Naive thymus-derived CD4-positive, alpha-beta T cell (primary cell): Measurements from ENCODE around the gene HID1. TPM values are rescaled to one million over a fixed set of nuclear protein-coding genes. Genes with fewer than 3 reads are reported as not detected.

ENCODE experiments used
- ATAC-seq: fragments of 150-1000 bp; cut with Tn5 transposase; 2 replicates; pipeline ENCODE4 v1.10.0; 2021; ENCODE audit warnings: mild to moderate bottlenecking, moderate library complexity
- CTCF ChIA-PET: fragments of 350-600 bp; sonication (Branson Sonifier 250); formaldehyde crosslinking; loops from one replicate; lab custom pipeline; 2021; ENCODE audit warnings: antibody characterized with exemption; lab: Charles Lee
- POLR2A ChIA-PET: fragments of 350-600 bp; sonication (Branson Sonifier 250); formaldehyde crosslinking; loops from one replicate; lab custom pipeline; 2021; ENCODE audit warnings: antibody characterized with exemption, inconsistent platforms; lab: Charles Lee
- DNase-seq, 9 donors: peaks; one replicate each; pipeline versions ENCODE4 v3.0.0 to v3.0.0-alpha.2; 2020 to 2022; ENCODE audit warnings: mixed read lengths in 1 of 9
- H3K27ac ChIP-seq: one replicate; pipeline ENCODE4 v1.7.0; 2013; ENCODE audit warnings: mild to moderate bottlenecking, low read depth, low read length, moderate library complexity
- H3K27me3 ChIP-seq, 2 donors: one replicate each; pipeline ENCODE4 v1.7.0; 2013; ENCODE audit warnings: low read length in 2 of 2, mild to moderate bottlenecking in 2 of 2, moderate library complexity in 2 of 2; ENCODE audit not compliant: control insufficient read depth in 2 of 2, insufficient read depth in 2 of 2
- H3K36me3 ChIP-seq, 3 experiments: 1 replicate in 2 of 3; 2 replicates in 1 of 3; pipeline ENCODE4 v1.7.0; 2013; ENCODE audit warnings: low read length in 3 of 3, mild to moderate bottlenecking in 3 of 3, moderate library complexity in 1 of 3; ENCODE audit not compliant: insufficient read depth in 3 of 3, control insufficient read depth in 2 of 3
- H3K4me1 ChIP-seq, 2 donors: one replicate each; pipeline ENCODE4 v1.7.0; 2013; ENCODE audit warnings: low read length in 2 of 2, mild to moderate bottlenecking in 2 of 2, moderate library complexity in 1 of 2; ENCODE audit not compliant: control insufficient read depth in 2 of 2, insufficient read depth in 2 of 2
- H3K4me3 ChIP-seq: 2 replicates; pipeline ENCODE4 v1.7.0; 2013; ENCODE audit warnings: mild to moderate bottlenecking, low read length
- H3K9me3 ChIP-seq, 3 experiments: 1 replicate in 2 of 3; 2 replicates in 1 of 3; pipeline ENCODE4 v1.7.0; 2013; ENCODE audit warnings: low read length in 3 of 3; ENCODE audit not compliant: control insufficient read depth in 2 of 3
- H3K27ac Mint-ChIP-seq, 9 donors: one replicate each; pipeline ENCODE4 v1.8.0; 2020 to 2022; ENCODE audit warnings: mixed read lengths in 9 of 9, mild to moderate bottlenecking in 8 of 9, moderate library complexity in 5 of 9, inconsistent platforms in 2 of 9
- H3K27me3 Mint-ChIP-seq, 5 donors: one replicate each; pipeline ENCODE4 v1.8.0; 2021 to 2022; ENCODE audit warnings: mixed read lengths in 5 of 5, mild to moderate bottlenecking in 1 of 5
- H3K36me3 Mint-ChIP-seq, 5 donors: one replicate each; pipeline ENCODE4 v1.8.0; 2020 to 2022; ENCODE audit warnings: mixed read lengths in 5 of 5, mild to moderate bottlenecking in 3 of 5, inconsistent platforms in 1 of 5
- H3K4me1 Mint-ChIP-seq, 7 donors: one replicate each; pipeline ENCODE4 v1.8.0; 2020 to 2022; ENCODE audit warnings: mixed read lengths in 7 of 7, mild to moderate bottlenecking in 3 of 7, inconsistent platforms in 1 of 7
- H3K4me3 Mint-ChIP-seq, 10 donors: one replicate each; pipeline ENCODE4 v1.8.0; 2020 to 2022; ENCODE audit warnings: mild to moderate bottlenecking in 10 of 10, mixed read lengths in 10 of 10, moderate library complexity in 6 of 10, inconsistent platforms in 2 of 10
- H3K9me3 Mint-ChIP-seq, 11 donors: one replicate each; pipeline ENCODE4 v1.8.0; 2020 to 2022; ENCODE audit warnings: mixed read lengths in 11 of 11, mild to moderate bottlenecking in 4 of 11, inconsistent platforms in 1 of 11, moderate library complexity in 1 of 11
- intact Hi-C, 2 donors: fragments of 100-400 bp; cut with micrococcal nuclease; formaldehyde crosslinking; loops; one replicate each; pipeline ENCODE4 v1.15.1; 2023
- polyA plus RNA-seq, 2 donors: library from polyadenylated mRNA; unstranded; fragments of 300-500 nt; fragmentation: Illumina TruSeq; gene quantifications; one replicate each; pipeline ENCODE4 v1.2.3, GENCODE V29; 2021
- total RNA-seq, 6 experiments: library from RNA in 5 of 6; stranded (reverse) in 5 of 6; gene quantifications; 1 replicate in 5 of 6; 2 replicates in 1 of 6; pipeline ENCODE4 v1.2.3 and lab custom pipeline; 2021 to 2026

HID1 gene
- total and polyA plus RNA-seq, 7 experiments from 2014 or later, result 0.60 to 25.2 (median 11.7) TPM

DNA sequence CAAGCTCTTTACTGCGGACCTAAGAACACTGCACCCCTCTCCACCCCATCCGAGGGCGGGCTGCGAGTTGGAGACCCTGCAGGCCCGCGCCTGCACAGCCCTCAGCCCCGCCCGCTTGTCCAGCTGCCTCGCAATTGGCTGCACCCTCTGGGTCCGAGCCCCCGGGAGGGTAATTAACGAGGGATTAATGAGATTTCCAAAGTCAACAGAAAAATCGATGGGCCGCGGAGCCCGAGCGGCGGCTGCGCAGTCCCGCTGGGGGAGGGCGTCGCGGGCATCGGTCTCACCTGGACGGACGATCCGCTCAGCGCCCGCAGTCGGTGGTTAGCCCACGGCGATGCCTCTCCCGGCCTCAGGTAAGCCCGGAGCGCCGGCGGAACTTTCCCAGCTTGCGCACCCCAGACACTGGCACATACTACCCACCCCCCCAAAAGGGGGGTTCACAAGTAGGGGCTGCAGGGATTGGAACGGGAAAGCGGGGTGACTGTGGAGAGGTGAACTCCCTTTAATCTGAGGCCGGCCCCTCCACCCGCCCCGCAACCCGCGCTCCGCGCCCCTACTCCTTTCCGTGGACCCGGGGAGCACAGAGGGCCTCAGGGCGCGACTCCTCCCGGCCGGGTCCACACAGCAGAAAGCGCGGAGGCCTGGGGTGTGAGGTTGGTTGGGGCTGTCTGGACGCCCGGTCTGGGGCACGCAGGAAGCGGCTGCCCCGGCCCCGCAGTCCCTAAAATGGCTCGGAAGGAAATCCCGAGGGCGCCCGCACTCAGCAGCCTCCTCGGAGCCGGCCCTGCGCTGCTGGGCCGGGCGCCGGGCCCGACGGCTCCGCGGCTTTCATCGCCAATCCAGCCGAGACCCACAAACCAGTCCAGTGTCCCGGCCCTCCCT lies 36.7 kb downstream of the HID1 start, which contains the start of gene OTOP3:
Gene OTOP3 (plus strand): TSS at position 314 of the 885 bp plus-strand sequence. CDS start 24 bp downstream, at position 338.
- H3K27me3 ChIP-seq, result peaks cover 0 to 15% of the 10 kb centered on the region in 2 donors
- H3K4me3 ChIP-seq, result no peak within 1 kb of the TSS
- no peak within 1 kb of the TSS for H3K27ac ChIP-seq
- ChIA-PET CTCF (no interaction called here), POLR2A (no interaction called here)
- H3K9me3 ChIP-seq, result no peaks in the 10 kb centered on the region
- Mint-ChIP-seq H3K4me3 (peak within 1 kb of the TSS in 1 of 10 donors; percentile 12), H3K4me1 (peaks cover 0 to 6% (median 0%) of the 10 kb centered on the region in 7 donors), H3K36me3 (peaks cover 0 to 4% (median 0%) of the 10 kb centered on the region in 5 donors), H3K9me3 (peaks cover 0 to 3% (median 0%) of the 10 kb centered on the region in 11 donors), H3K27me3 (peaks cover 55 to 77% (median 71%) of the 10 kb centered on the region in 5 donors), H3K27ac (no peak within 1 kb of the TSS)
- intact Hi-C loops, result no loop called here
- no peak for ATAC-seq
- no peak for DNase-seq
- H3K36me3 ChIP-seq, result no peaks in the 10 kb centered on the region
- H3K4me1 ChIP-seq, result no peaks in the 10 kb centered on the region

DNA sequence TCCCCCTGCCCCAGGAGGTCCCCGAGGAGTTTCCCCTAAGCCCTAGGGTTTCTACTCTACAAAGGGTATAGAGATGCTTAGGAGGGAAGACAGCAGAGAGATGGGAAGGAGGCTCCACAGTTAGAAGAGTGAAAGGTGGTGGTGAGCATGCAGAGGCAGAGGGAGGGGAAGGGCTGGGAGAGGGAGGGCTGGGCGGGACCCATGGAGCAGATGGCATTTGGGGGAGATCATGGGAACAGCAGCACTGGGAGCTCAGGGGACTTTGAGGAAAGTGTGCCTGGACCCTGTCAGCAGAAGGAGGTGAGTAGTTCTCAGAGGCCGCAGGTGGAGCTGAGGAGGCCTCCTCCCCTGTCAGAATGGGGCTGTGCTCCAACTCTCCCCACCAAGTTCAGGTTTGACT lies 37.5 kb downstream of the HID1 start:
- intact Hi-C loops, result no loop called here
- H3K27ac ChIP-seq, result no peak overlapping the region
- peaks cover 62 to 84% (median 73%) of the 10 kb centered on the region in 5 donors for H3K27me3 Mint-ChIP-seq
- CTCF ChIA-PET, result interaction anchor here (1.4 kb wide), 1 partner anchor 23 kb away, joined by 4 read pairs; no protein-coding TSS in a partner anchor
- no peak overlapping the region for H3K4me3 ChIP-seq
- ATAC-seq (no peak), DNase-seq (no peak)
- no peaks in the 10 kb centered on the region for H3K4me1 ChIP-seq
- no peaks in the 10 kb centered on the region for H3K36me3 ChIP-seq
- H3K4me1 Mint-ChIP-seq, result peaks cover 0 to 6% (median 0%) of the 10 kb centered on the region in 7 donors
- POLR2A ChIA-PET, result no interaction called here
- H3K9me3 Mint-ChIP-seq, result peaks cover 0 to 3% (median 0%) of the 10 kb centered on the region in 11 donors
- peak overlapping the region in 1 of 10 donors; percentile 12 for H3K4me3 Mint-ChIP-seq
- H3K9me3 ChIP-seq, result no peaks in the 10 kb centered on the region
- peaks cover 0 to 15% of the 10 kb centered on the region in 2 donors for H3K27me3 ChIP-seq
- H3K36me3 Mint-ChIP-seq, result peaks cover 0 to 7% (median 0%) of the 10 kb centered on the region in 5 donors
- no peak overlapping the region for H3K27ac Mint-ChIP-seq

DNA sequence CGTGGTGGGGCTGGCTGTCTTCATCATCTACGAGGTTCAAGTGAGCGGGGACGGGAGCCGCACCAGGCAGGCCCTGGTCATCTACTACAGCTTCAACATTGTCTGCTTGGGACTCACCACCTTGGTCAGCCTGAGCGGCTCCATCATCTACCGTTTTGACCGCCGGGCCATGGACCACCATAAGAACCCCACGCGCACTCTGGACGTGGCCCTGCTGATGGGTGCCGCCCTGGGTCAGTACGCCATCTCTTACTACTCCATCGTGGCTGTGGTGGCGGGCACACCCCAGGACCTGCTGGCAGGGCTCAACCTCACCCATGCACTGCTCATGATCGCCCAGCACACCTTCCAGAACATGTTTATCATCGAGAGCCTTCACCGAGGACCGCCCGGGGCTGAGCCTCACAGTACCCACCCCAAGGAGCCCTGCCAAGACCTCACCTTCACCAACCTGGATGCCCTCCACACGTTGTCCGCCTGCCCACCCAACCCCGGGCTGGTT lies 42.0 kb downstream of the HID1 start:
- no peak overlapping the region for H3K27ac ChIP-seq
- H3K36me3 ChIP-seq, result no peaks in the 10 kb centered on the region
- Mint-ChIP-seq H3K9me3 (peaks cover 0 to 2% (median 0%) of the 10 kb centered on the region in 11 donors), H3K36me3 (peaks cover 0 to 4% (median 0%) of the 10 kb centered on the region in 5 donors), H3K4me1 (no peaks in the 10 kb centered on the region), H3K27me3 (peaks cover 64 to 86% (median 68%) of the 10 kb centered on the region in 5 donors), H3K4me3 (peak overlapping the region in 1 of 10 donors; percentile 63), H3K27ac (no peak overlapping the region)
- intact Hi-C loops, result no loop called here
- H3K27me3 ChIP-seq, result peaks cover 0 to under 1% of the 10 kb centered on the region in 2 donors
- POLR2A ChIA-PET, result no interaction called here
- no peak for DNase-seq
- no peak for ATAC-seq
- no peaks in the 10 kb centered on the region for H3K9me3 ChIP-seq
- CTCF ChIA-PET, result no interaction called here
- H3K4me3 ChIP-seq, result no peak overlapping the region
- H3K4me1 ChIP-seq, result no peaks in the 10 kb centered on the region

DNA sequence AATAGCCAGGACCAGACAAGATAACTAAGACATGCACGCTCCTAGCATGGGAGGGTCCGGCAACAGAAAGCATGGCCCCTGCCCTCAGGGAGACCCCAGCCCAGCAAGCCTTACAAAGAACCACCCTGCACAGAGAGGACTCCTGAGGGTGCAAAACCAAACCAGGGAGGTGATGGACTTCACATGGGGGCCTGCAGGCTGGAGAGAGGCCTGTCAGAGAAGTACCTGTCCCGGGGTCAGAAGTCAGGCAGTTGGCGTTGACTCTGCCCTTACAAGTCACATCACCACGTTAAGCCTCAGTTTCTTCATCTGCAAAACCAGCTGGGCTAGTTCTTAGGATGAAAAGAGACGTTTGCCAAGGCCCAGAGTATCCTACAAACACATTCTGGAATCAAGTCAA lies 43.8 kb downstream of the HID1 start:
- peaks cover 0 to 2% (median 0%) of the 10 kb centered on the region in 11 donors for H3K9me3 Mint-ChIP-seq
- CTCF ChIA-PET, result interaction anchor here (0.7 kb wide), 1 partner anchor 17 kb away, joined by 3 read pairs; no protein-coding TSS in a partner anchor
- intact Hi-C loops, result no loop called here

DNA sequence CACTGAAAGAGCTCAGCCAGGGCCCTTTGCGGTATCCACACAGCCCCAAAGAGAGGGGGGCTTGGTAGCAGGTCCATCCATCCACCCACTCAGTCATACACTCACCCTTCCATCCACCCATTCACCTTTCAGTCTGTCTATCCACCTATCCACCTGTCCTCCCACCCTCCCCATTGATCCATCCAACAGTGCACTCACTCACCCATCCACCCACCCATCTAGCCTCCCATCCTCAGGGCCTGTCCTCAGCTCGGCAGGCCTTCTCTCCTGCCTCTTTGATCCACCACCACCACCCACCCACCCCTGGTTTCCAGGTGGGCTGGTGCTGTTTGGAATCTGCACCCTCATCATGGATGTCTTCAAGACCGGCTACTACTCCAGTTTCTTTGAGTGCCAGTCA lies 47.3 kb downstream of the HID1 start:
- Mint-ChIP-seq H3K27me3 (peaks cover 40 to 77% (median 47%) of the 10 kb centered on the region in 5 donors), H3K4me1 (peaks cover 2 to 21% (median 6%) of the 10 kb centered on the region in 7 donors), H3K27ac (no peak overlapping the region), H3K4me3 (peak overlapping the region in 4 of 10 donors; percentile 29 to 76 (median 36)), H3K9me3 (peaks cover 0 to 2% (median 0%) of the 10 kb centered on the region in 11 donors), H3K36me3 (peaks cover 0 to 3% (median 0%) of the 10 kb centered on the region in 5 donors)
- Histone ChIP-seq H3K9me3 (no peaks in the 10 kb centered on the region), H3K36me3 (no peaks in the 10 kb centered on the region), H3K4me1 (peaks cover 3 to 12% of the 10 kb centered on the region in 2 donors), H3K4me3 (no peak overlapping the region), H3K27ac (no peak overlapping the region), H3K27me3 (peaks cover 0 to 11% of the 10 kb centered on the region in 2 donors)
- ATAC-seq, result no peak
- DNase-seq, result no peak
- CTCF ChIA-PET, result interaction anchor here (0.5 to 2.5 kb wide), 2 partner anchors 36 to 349 kb away, joined by 3 to 8 read pairs; no protein-coding TSS in a partner anchor
- POLR2A ChIA-PET, result no interaction called here
- intact Hi-C loops, result no loop called here

More for the DNA sequence above, 43.8 kb downstream of the HID1 start:
- Histone ChIP-seq H3K4me1 (peaks cover 3 to 8% of the 10 kb centered on the region in 2 donors), H3K4me3 (no peak overlapping the region), H3K27me3 (peaks cover 0 to 5% of the 10 kb centered on the region in 2 donors), H3K36me3 (no peaks in the 10 kb centered on the region), H3K27ac (no peak overlapping the region), H3K9me3 (no peaks in the 10 kb centered on the region)
- no peak overlapping the region for H3K27ac Mint-ChIP-seq
- POLR2A ChIA-PET, result interaction anchor here (0.7 kb wide), 1 partner anchor 23 kb away, joined by 3 read pairs; no protein-coding TSS in a partner anchor
- no peak for ATAC-seq
- H3K4me3 Mint-ChIP-seq, result no peak overlapping the region
- peaks cover 0 to 4% (median 0%) of the 10 kb centered on the region in 5 donors for H3K36me3 Mint-ChIP-seq
- H3K4me1 Mint-ChIP-seq, result peaks cover 0 to 11% (median 6%) of the 10 kb centered on the region in 7 donors
- DNase-seq, result no peak
- peaks cover 63 to 86% (median 72%) of the 10 kb centered on the region in 5 donors for H3K27me3 Mint-ChIP-seq

DNA sequence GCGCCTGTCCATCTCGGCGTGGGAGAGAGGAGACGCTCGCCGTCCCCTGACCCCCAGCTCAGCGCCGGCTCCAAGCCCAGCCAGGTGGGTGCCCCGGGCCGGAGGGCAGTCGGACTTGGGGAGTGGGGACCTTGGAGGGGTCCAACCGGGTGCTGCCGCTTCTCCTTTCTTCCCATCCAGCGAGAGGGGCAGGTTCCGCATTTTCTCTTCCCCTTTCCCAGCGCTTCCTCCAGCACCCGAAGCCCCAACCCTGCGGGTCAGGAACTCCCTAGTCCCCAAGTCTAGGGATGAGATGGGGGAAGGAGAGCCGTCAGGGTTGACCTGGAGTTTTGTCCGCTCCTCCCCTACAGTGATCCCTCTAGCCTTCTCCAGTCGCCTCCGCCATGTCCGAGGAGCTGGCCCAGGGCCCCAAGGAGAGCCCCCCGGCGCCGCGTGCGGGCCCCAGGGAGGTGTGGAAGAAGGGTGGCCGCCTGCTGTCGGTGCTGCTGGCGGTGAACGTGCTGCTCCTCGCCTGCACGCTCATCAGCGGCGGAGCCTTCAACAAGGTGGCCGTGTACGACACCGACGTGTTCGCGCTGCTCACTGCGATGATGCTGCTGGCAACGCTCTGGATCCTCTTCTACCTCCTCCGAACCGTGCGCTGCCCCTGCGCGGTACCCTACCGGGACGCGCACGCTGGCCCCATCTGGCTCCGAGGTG lies 48.2 kb downstream of the HID1 start, which contains the start of gene OTOP2:
Gene OTOP2 (plus strand): TSS at position 24 of the 699 bp plus-strand sequence. CDS start 360 bp downstream, at position 384.
- ChIA-PET CTCF (interaction anchor here (0.5 to 2.5 kb wide), 7 partner anchors 9 to 278 kb away, joined by 3 to 11 read pairs (median 4); partner anchors contain the start of gene MRPL58), POLR2A (no interaction called here)
- no peaks in the 10 kb centered on the region for H3K36me3 ChIP-seq
- peaks cover 0 to 3% (median 0%) of the 10 kb centered on the region in 5 donors for H3K36me3 Mint-ChIP-seq
- peak within 1 kb of the TSS in 1 of 9 donors; percentile 48 for H3K27ac Mint-ChIP-seq
- H3K4me1 Mint-ChIP-seq, result peaks cover 2 to 21% (median 6%) of the 10 kb centered on the region in 7 donors
- peak in 3 of 9 donors; percentile 18 to 20 (median 18) for DNase-seq
- intact Hi-C loops, result no loop called here
- H3K4me3 Mint-ChIP-seq, result peak within 1 kb of the TSS; percentile 35 to 76 (median 62)
- peaks cover 3 to 12% of the 10 kb centered on the region in 2 donors for H3K4me1 ChIP-seq
- H3K27me3 ChIP-seq, result peaks cover 0 to 11% of the 10 kb centered on the region in 2 donors
- H3K27me3 Mint-ChIP-seq, result peaks cover 37 to 73% (median 44%) of the 10 kb centered on the region in 5 donors
- peaks cover 0 to 2% (median 0%) of the 10 kb centered on the region in 11 donors for H3K9me3 Mint-ChIP-seq
- ATAC-seq, result peak; percentile 38
- no peaks in the 10 kb centered on the region for H3K9me3 ChIP-seq
- no peak within 1 kb of the TSS for H3K27ac ChIP-seq
- no peak within 1 kb of the TSS for H3K4me3 ChIP-seq
